Endothelial cell of umbilical vein (primary cell): Measurements from ENCODE around the gene PCDHGA2. TPM values are rescaled to one million over a fixed set of nuclear protein-coding genes. Genes with fewer than 3 reads are reported as not detected.
"Not testable (repeated sequence)": the region's sequence is repeated elsewhere in the genome, so short reads cannot be mapped to it uniquely, and the experiment has no call there.

Experiments
- BruUV-seq: library from RNA; stranded (reverse); fragments of 400-500 nt; replicated peaks from 2 replicates; lab custom pipeline; 2021; lab: Mats Ljungman, UMichigan
- CTCF ChIA-PET: fragments of 300-600, 350-600 bp; sonication (Branson Sonifier 250); formaldehyde crosslinking; loops from one replicate; lab custom pipeline; 2021; ENCODE audit warnings: antibody characterized with exemption, inconsistent platforms; lab: Charles Lee
- POLR2A ChIA-PET: fragments of 300-600, 350-600 bp; sonication (Branson Sonifier 250); formaldehyde crosslinking; loops from one replicate; lab custom pipeline; 2021; ENCODE audit warnings: antibody characterized with exemption, inconsistent platforms; lab: Charles Lee
- DNase-seq: peaks from one replicate; pipeline ENCODE4 v3.0.0-alpha.2; 2011; ENCODE audit warnings: low read depth, low spot score
- FAIRE-seq: peaks from 2 replicates; lab custom pipeline; 2011; peaks lifted over from hg19 to GRCh38; lab: Jason Lieb, UNC
- H2AFZ ChIP-seq: 2 replicates; pipeline ENCODE4 v1.6.0; 2012; ENCODE audit warnings: low read depth, low read length, control low read depth, inconsistent platforms
- H3K27ac ChIP-seq: 2 replicates; pipeline ENCODE4 v1.5.1; 2011; ENCODE audit warnings: low read depth, mild to moderate bottlenecking, control low read depth, low read length, moderate library complexity; ENCODE audit not compliant: insufficient read depth
- H3K27me3 ChIP-seq, 2 experiments: 2 replicates each; pipeline versions ENCODE4 v1.6.0 to v1.6.1; 2011; ENCODE audit warnings: low read length in 2 of 2, mixed read lengths in 1 of 2; ENCODE audit not compliant: control insufficient read depth in 2 of 2, insufficient read depth in 2 of 2
- H3K36me3 ChIP-seq, 2 experiments: 2 replicates in 1 of 2; 3 replicates in 1 of 2; pipeline ENCODE4 v1.5.1; 2011; ENCODE audit warnings: low read length in 2 of 2, mild to moderate bottlenecking in 1 of 2, moderate library complexity in 1 of 2; ENCODE audit not compliant: control insufficient read depth in 2 of 2, insufficient read depth in 2 of 2; ENCODE audit errors: extremely low read depth in 1 of 2
- H3K4me1 ChIP-seq: 3 replicates; pipeline ENCODE4 v1.5.1; 2011; ENCODE audit warnings: mild to moderate bottlenecking, low read length; ENCODE audit not compliant: control insufficient read depth, insufficient read depth; ENCODE audit errors: extremely low read depth
- H3K4me2 ChIP-seq: 2 replicates; pipeline ENCODE4 v1.6.1; 2011; ENCODE audit warnings: low read length, control low read depth, mixed read lengths; ENCODE audit not compliant: insufficient read depth
- H3K4me3 ChIP-seq, 3 experiments: fragments of 200-600 bp in 1 of 3; sonication (generic), shearing (Covaris generic) in 1 of 3; replicated peaks in 1 of 3; 2 replicates each; pipeline ENCODE4 v1.5.1; 2011 to 2016; ENCODE audit warnings: control low read depth in 3 of 3, low read length in 3 of 3, mild to moderate bottlenecking in 2 of 3, inconsistent platforms in 1 of 3, low read depth in 1 of 3, moderate library complexity in 1 of 3; ENCODE audit not compliant: insufficient read depth in 1 of 3
- H3K79me2 ChIP-seq: 2 replicates; pipeline ENCODE4 v1.6.0; 2012; ENCODE audit warnings: low read length, inconsistent platforms; ENCODE audit not compliant: control insufficient read depth, insufficient read depth
- H3K9ac ChIP-seq: replicated peaks from 2 replicates; pipeline ENCODE3; 2011; ENCODE audit warnings: low read length, control low read depth; ENCODE audit not compliant: insufficient read depth; ENCODE audit errors: extremely low read depth
- H3K9me1 ChIP-seq: replicated peaks from 3 replicates; pipeline ENCODE4 v1.6.0; 2011; ENCODE audit warnings: mild to moderate bottlenecking, low read length; ENCODE audit not compliant: control insufficient read depth, insufficient read depth; ENCODE audit errors: extremely low read depth
- H3K9me3 ChIP-seq: replicated peaks from 2 replicates; pipeline ENCODE4 v1.5.1; 2012; ENCODE audit warnings: low read length, inconsistent platforms; ENCODE audit not compliant: control insufficient read depth, insufficient read depth
- H4K20me1 ChIP-seq: replicated peaks from 2 replicates; pipeline ENCODE3; 2011; ENCODE audit warnings: mild to moderate bottlenecking, low read length; ENCODE audit not compliant: control insufficient read depth, insufficient read depth; ENCODE audit errors: extremely low read depth
- CTCF ChIP-seq, 2 donors: IDR thresholded peaks; 1 replicate in 1 of 2; 2 replicates in 1 of 2; pipeline ENCODE4 v1.5.1; 2011; ENCODE audit warnings: low read length in 2 of 2, mild to moderate bottlenecking in 2 of 2, moderate library complexity in 2 of 2, control low read depth in 1 of 2, inconsistent platforms in 1 of 2, low read depth in 1 of 2; ENCODE audit not compliant: insufficient read depth in 1 of 2; ENCODE audit errors: extremely low read depth in 1 of 2
- GATA2 ChIP-seq: IDR thresholded peaks from 2 replicates; pipeline ENCODE4 v1.7.0; 2011; ENCODE audit warnings: low read depth, mild to moderate bottlenecking, moderate library complexity, mixed read lengths, low read length; ENCODE audit not compliant: insufficient read length, insufficient read depth
- MYC ChIP-seq: IDR thresholded peaks from one replicate; pipeline ENCODE4 v1.6.1; 2011; ENCODE audit warnings: mild to moderate bottlenecking, low read depth, low read length
- POLR2AphosphoS5 ChIP-seq: IDR thresholded peaks from 2 replicates; pipeline ENCODE4 v1.6.1; 2012; ENCODE audit warnings: low read depth, mild to moderate bottlenecking, control low read depth, low read length, moderate library complexity; ENCODE audit not compliant: insufficient read depth
- dilution Hi-C: fragments of 300-500 bp; cut with MboI; formaldehyde crosslinking; loops from one replicate; pipeline ENCODE4 v1.15.0; 2019; ENCODE audit warnings: low sequenced_read_pairs; ENCODE audit not compliant: extremely low pct_ligation_motif_present
- intact Hi-C: fragments of 100-400 bp; cut with micrococcal nuclease; formaldehyde crosslinking; loops from one replicate; pipeline ENCODE4 v1.10.0; 2022
- polyA plus RNA-seq, 4 experiments: library from polyadenylated mRNA; depleted of rRNA in 3 of 4; stranded (reverse) in 3 of 4; unstranded in 1 of 4; fragments of >200 nt; gene quantifications; 2 replicates each; pipeline versions ENCODE4 v1.2.1 to v1.2.3, GENCODE V29; 2011 to 2012; ENCODE audit warnings: missing spikeins in 1 of 4
- total RNA-seq: library from RNA; stranded (reverse); gene quantifications from 2 replicates; pipeline ENCODE4 v1.2.3, GENCODE V29; 2021

PCDHGA2 gene
- total and polyA plus RNA-seq, 2 donors (not counting 3 experiments of a cell fraction or from before 2014, with no cell fraction given), result 1.2 to 2.0 TPM

DNA sequence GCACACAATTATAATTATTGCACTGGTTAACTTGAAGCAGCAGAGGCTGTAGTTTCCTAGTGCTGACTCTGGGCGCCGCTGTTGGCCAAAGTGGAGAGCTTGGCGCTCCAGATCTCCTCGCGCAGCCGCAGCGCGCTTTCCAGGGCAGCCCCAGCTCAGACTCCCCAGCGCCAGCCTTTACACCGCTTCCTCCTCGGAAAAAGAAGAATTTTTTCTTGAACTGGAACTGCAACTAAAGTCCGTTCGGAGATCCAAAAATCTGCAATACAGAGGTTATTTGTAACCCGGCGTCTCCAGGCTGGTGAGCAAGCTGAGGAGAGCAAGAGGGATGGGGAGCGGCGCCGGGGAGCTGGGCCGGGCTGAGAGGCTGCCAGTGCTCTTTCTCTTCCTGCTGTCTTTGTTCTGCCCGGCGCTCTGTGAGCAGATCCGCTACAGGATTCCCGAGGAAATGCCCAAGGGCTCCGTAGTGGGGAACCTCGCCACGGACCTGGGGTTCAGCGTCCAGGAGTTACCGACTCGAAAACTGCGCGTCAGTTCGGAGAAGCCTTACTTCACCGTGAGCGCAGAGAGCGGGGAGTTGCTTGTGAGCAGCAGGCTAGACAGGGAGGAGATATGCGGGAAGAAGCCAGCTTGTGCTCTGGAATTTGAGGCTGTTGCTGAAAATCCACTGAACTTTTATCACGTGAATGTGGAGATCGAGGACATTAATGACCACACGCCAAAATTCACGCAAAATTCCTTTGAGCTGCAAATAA is 49.2 kb downstream of the PCDHGA2 start, which contains the start of gene PCDHGB4:
PCDHGB4 (plus strand) TSS at position 142 of the 755 bp plus-strand sequence; CDS start at position 329, 187 bp downstream.
- intact Hi-C loops, dilution Hi-C loops, H4K20me1 ChIP-seq, H3K9me3 ChIP-seq, H3K79me2 ChIP-seq, H3K9ac ChIP-seq, H3K27ac ChIP-seq, H3K9me1 ChIP-seq, H2AFZ ChIP-seq, H3K4me1 ChIP-seq, H3K36me3 ChIP-seq, POLR2A ChIA-PET: not testable (repeated sequence)
- peak; percentile 46 to 51 for TF ChIP-seq CTCF (IDR thresholded peaks at IDR 0.05; ENCODE audit: extremely low read depth in 1 of 2, insufficient read depth in 1 of 2, low read depth in 1 of 2, low read length in 2 of 2)
- DNase-seq (peak; percentile 30), FAIRE-seq (peak; percentile 87)
- CTCF ChIA-PET, result interaction anchor here (0.7 to 4.1 kb wide), 19 partner anchors 9 to 232 kb away, joined by 3 to 32 read pairs (median 7); partner anchors contain the start of genes PCDHB14, PCDHGA10, PCDHGA11 and PCDHGA12
- BruUV-seq, result TSS peak; percentile 23
- peaks cover 36 to 78% of the 10 kb centered on the region in 2 experiments for H3K27me3 ChIP-seq
- H3K4me3 ChIP-seq, result peak within 1 kb of the TSS in 2 of 3 experiments; percentile 9 to 22
- H3K4me2 ChIP-seq, result peak within 1 kb of the TSS; percentile 18

- peaks cover 31 to 80% of the 10 kb centered on the region in 2 experiments for H3K27me3 ChIP-seq
- H3K27ac ChIP-seq, result no peak overlapping the region
- H3K9me1 ChIP-seq, result no peaks in the 10 kb centered on the region
- no peaks in the 10 kb centered on the region for H3K9me3 ChIP-seq
- H4K20me1 ChIP-seq, result no peaks in the 10 kb centered on the region
- TF ChIP-seq MYC (no peak), GATA2 (no peak), POLR2AphosphoS5 (no peak)
- no TSS peak for BruUV-seq
- no peak overlapping the region for H2AFZ ChIP-seq
- H3K4me2 ChIP-seq, result no peak overlapping the region
- H3K36me3 ChIP-seq, result no peaks in the 10 kb centered on the region
- no peaks in the 10 kb centered on the region for H3K4me1 ChIP-seq
- H3K9ac ChIP-seq, result no peak overlapping the region
- ChIA-PET POLR2A (no interaction called here), CTCF (interaction anchor here (1.6 to 4.1 kb wide), 5 partner anchors 9 to 175 kb away, joined by 4 to 32 read pairs (median 15); partner anchors contain the start of genes PCDHGA3, PCDHGA6 and PCDHGB5)
- DNase-seq, result no peak
- intact Hi-C loops, result no loop called here
- no peak for FAIRE-seq
- H3K4me3 ChIP-seq, result no peak overlapping the region
- dilution Hi-C loops, result no loop called here
- no peaks in the 10 kb centered on the region for H3K79me2 ChIP-seq
Observed at GRCh38 chr5:141388661-141389060, 50.1 kb downstream of the PCDHGA2 start.
